Pancreas (tissue), 10 donors: ENCODE data around the gene LGALSL. TPM values are rescaled to one million over a fixed set of nuclear protein-coding genes. Genes with fewer than 3 reads are reported as not detected.
A peak's percentile ranks its signal among the peaks of the same experiment; 100 is the strongest.

ENCODE experiments used
- ATAC-seq, 4 donors: fragments of 200-7000 bp; cut with Tn5 transposase; one replicate each; pipeline versions ENCODE4 v1.8.0 to v1.9.1; 2020; ENCODE audit warnings: mild to moderate bottlenecking in 4 of 4, moderate library complexity in 4 of 4
- DNase-seq, 6 donors: peaks; one replicate each; pipeline ENCODE4 v3.0.0-alpha.2; 2020
- FAIRE-seq: peaks from 2 replicates; lab custom pipeline; 2012; peaks lifted over from hg19 to GRCh38; lab: Jason Lieb, UNC
- H3K27ac ChIP-seq, 4 donors: fragments of 200-600 bp; sonication (generic); 1 replicate in 3 of 4; 2 replicates in 1 of 4; pipeline versions ENCODE4 v1.5.0 to v1.8.0; 2020
- H3K27me3 ChIP-seq, 4 donors: fragments of 200-600 bp; one replicate each; pipeline ENCODE4 v1.8.0; 2021
- H3K36me3 ChIP-seq, 3 donors: fragments of 200-600 bp; sonication (generic) in 1 of 3; one replicate each; pipeline versions ENCODE4 v1.5.0 to v1.8.0; 2020 to 2021
- H3K4me1 ChIP-seq, 3 donors: fragments of 200-600 bp; one replicate each; pipeline ENCODE4 v1.8.0; 2021
- H3K4me3 ChIP-seq, 4 donors: fragments of 200-600 bp; sonication (generic) in 2 of 4; one replicate each; pipeline versions ENCODE4 v1.5.0 to v1.8.0; 2020 to 2021
- H3K9me3 ChIP-seq, 4 donors: fragments of 200-600 bp; one replicate each; pipeline ENCODE4 v1.8.0; 2021
- CTCF ChIP-seq, 4 donors: fragments of 200-600 bp; sonication (generic) in 3 of 4; IDR thresholded peaks; one replicate each; pipeline versions ENCODE4 v1.5.0 to v1.8.0; 2021; ENCODE audit warnings: antibody characterized with exemption in 4 of 4
- WGBS, 2 donors: extraction: QIAGEN DNeasy Blood & Tissue Kit; methylation state at CpG; one replicate each; pipeline ENCODE4 v1.1.7; 2013; 5-methylcytosine and 5-hydroxymethylcytosine counted together
- intact Hi-C, 3 donors: fragments of 100-400 bp; cut with DNase I; formaldehyde crosslinking; loops; one replicate each; pipeline versions ENCODE4 v1.11.1 to v1.14.2; 2022
- polyA plus RNA-seq, 2 donors: library from polyadenylated mRNA; stranded (reverse); fragments of 200-250 nt; gene quantifications; one replicate each; pipeline ENCODE4 v1.2.3, GENCODE V29; 2013
- total RNA-seq, 6 donors: library from RNA; stranded (reverse); fragmentation: NEBNext Ultra II Directional in 4 of 6; extraction: Animal tissue kit (Norgen Biotek cat#: 25700) in 4 of 6; gene quantifications; one replicate each; pipeline versions ENCODE4 v1.2.1 to v1.2.4, GENCODE V29; 2021 to 2023
- donor health status: healthy with polysubstance abuse.
- donor health status: DM: no; HTN: no; CAD: no; lungs with moderate emphysema.
- donor health status: DM: no; HTN: no; CAD: no.
- donor health status: control.
- donor health status: control.
- donor health status: Bipolar disorder and iron deficiency.
- donor health status: DM: yes; HTN: yes; CAD: no.
- donor health status: DM: no; HTN: no; CAD: no.
- donor health status: DM: no; HTN: no; CAD: no.
- donor health status: DM: yes; HTN: yes; CAD: no.

The LGALSL gene
- total RNA-seq (1 to 10 TPM; 4.9 to 7.3 (median 5.8) TPM), polyA plus RNA-seq (1 to 10 TPM; 3.5 to 8.6 TPM)

- no peak for TF ChIP-seq CTCF (IDR thresholded peaks at IDR 0.05)
- ATAC-seq: peak; percentile 86 to 90 (median 87)
- peak within 1 kb of the TSS; percentile 86 to 96 (median 94) for H3K27ac ChIP-seq
- peak within 1 kb of the TSS; percentile 59 to 84 (median 75) for H3K4me3 ChIP-seq
- peaks cover 8 to 18% (median 8%) of the 10 kb centered on the region in 3 donors for H3K4me1 ChIP-seq
- peaks cover 0 to 4% (median 0%) of the 10 kb centered on the region in 3 donors for H3K36me3 ChIP-seq
- no peaks in the 10 kb centered on the region for H3K9me3 ChIP-seq
- intact Hi-C loops: no loop called here
- peak; percentile 78 to 91 (median 86) for DNase-seq
- WGBS, 2 donors: 0 to 1% methylated on average over 29 to 52 of the region's 52 CpGs
- FAIRE-seq: no peak
- no peaks in the 10 kb centered on the region for H3K27me3 ChIP-seq
These were observed at the start of gene LGALSL for GRCh38 chr2:64453770-64454385. LGALSL (plus strand) TSS chr2:64454162; CDS start chr2:64454546, 384 bp downstream.

GRCh38 chr2:64404743-64405142 lies 49.2 kb upstream of the LGALSL start:
- Histone ChIP-seq H3K27ac (peak overlapping the region; percentile 39 to 72 (median 60)), H3K4me1 (peaks cover 17 to 32% (median 21%) of the 10 kb centered on the region in 3 donors), H3K27me3 (no peaks in the 10 kb centered on the region), H3K36me3 (no peaks in the 10 kb centered on the region), H3K4me3 (no peak overlapping the region), H3K9me3 (no peaks in the 10 kb centered on the region)
- TF ChIP-seq CTCF (IDR thresholded peaks at IDR 0.05): no peak
- ATAC-seq (peak in 3 of 4 donors; percentile 2 to 24 (median 12)), DNase-seq (peak in 3 of 6 donors; percentile 14 to 49 (median 30)), FAIRE-seq (no peak)
- intact Hi-C loops: no loop called here
- 53 to 55% methylated on average over 9 of the region's 9 CpGs for WGBS, 2 donors

- Histone ChIP-seq H3K9me3 (no peaks in the 10 kb centered on the region), H3K27ac (no peak overlapping the region), H3K36me3 (no peaks in the 10 kb centered on the region), H3K4me1 (peaks cover 14 to 24% (median 18%) of the 10 kb centered on the region in 3 donors), H3K4me3 (no peak overlapping the region), H3K27me3 (no peaks in the 10 kb centered on the region)
- WGBS, 2 donors: 81 to 84% methylated on average over 11 of the region's 11 CpGs
- peak in 1 of 4 donors; percentile 5 for ATAC-seq
- no peak for FAIRE-seq
- no peak for TF ChIP-seq CTCF (IDR thresholded peaks at IDR 0.05)
- no peak for DNase-seq
- intact Hi-C loops: no loop called here
These were observed 48.2 kb upstream of the LGALSL start for GRCh38 chr2:64405581-64406406.

GRCh38 chr2:64406407-64406774 lies 47.6 kb upstream of the LGALSL start:
- no peak for DNase-seq
- H3K27ac ChIP-seq: no peak overlapping the region
- intact Hi-C loops: no loop called here

More at GRCh38 chr2:64406407-64406774, 47.6 kb upstream of the LGALSL start:
- WGBS, 2 donors: 85 to 88% methylated on average over 2 of the region's 2 CpGs
- Histone ChIP-seq H3K27me3 (no peaks in the 10 kb centered on the region), H3K4me3 (no peak overlapping the region), H3K9me3 (no peaks in the 10 kb centered on the region), H3K36me3 (no peaks in the 10 kb centered on the region), H3K4me1 (peaks cover 12 to 18% (median 13%) of the 10 kb centered on the region in 3 donors)
- no peak for TF ChIP-seq CTCF (IDR thresholded peaks at IDR 0.05)
- no peak for FAIRE-seq
- peak in 1 of 4 donors; percentile 15 for ATAC-seq
